NT2/D1 (cell line): Measurements from ENCODE around the gene MRPL55.

ENCODE experiments used
- SUZ12 ChIP-seq: IDR thresholded peaks from 2 replicates; pipeline ENCODE4 v1.6.1; 2011; ENCODE audit not compliant: insufficient read length, insufficient read depth; ENCODE audit errors: extremely low read depth
- ZNF274 ChIP-seq: IDR thresholded peaks from 2 replicates; pipeline ENCODE4 v1.6.1; 2011; ENCODE audit warnings: mild to moderate bottlenecking, low read depth, low read length

GRCh38 chr1:228095161-228095560 is 13.9 kb downstream of the MRPL55 start:
- TF ChIP-seq ZNF274, result no peak
- TF ChIP-seq SUZ12, result no peak
